ENCODE results near the gene SLC6A15.
A peak's percentile ranks its signal among the peaks of the same experiment; 100 is the strongest.

Gene SLC6A15

DNA sequence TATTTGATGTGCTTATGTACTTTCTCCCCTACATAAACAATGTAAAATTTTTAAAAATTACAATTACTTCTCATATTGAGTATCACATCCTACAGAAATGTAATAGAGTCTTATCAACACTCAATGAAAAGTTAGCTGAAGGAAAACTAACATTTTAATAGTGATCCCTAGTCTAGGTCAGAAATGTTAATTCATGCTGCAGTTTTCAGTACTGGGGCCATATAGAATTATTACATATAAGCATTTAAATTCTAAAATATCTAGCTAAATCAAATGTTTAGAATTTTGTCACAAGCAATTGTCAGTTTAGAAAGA is 37.8 kb downstream of the SLC6A15 start:
- DNase-seq (ENCODE audit: low spot score): no peak

DNA sequence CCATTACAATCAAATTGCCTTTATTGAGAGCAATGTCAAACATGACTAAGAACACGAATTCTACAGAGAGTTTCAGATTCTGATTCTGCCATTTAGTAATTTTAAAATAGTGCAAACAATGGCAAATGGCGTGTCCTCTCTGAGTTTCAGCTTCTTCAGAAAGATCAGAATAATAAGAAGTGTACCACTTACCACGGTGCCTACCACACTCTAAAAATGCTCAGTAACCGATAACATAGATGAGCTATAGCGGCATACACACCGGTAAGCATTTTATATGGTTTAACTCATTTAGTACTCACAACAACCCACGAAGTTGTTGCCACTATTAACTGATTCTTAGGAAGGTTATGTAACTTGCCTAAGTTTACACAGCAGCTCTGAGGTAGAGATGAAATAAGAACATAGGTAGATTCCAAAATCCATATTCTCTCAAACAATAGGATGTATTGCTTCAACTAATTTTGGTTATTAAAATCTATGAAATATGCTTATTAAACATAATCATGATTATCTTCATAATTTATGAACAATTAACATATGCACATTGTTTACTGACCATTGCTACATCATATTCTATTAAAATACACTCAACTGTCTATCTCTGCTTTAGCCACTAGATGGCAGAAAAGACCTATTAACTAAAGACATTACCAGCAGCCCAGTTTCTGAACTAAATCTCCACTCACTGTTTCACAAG is 38.3 kb downstream of the SLC6A15 start:
- DNase-seq (ENCODE audit: low spot score): peak; percentile 80

- no peak for DNase-seq (ENCODE audit: low spot score)
Observed at GRCh38 chr12:84862186-84862585, 50.4 kb downstream of the SLC6A15 start.

DNA sequence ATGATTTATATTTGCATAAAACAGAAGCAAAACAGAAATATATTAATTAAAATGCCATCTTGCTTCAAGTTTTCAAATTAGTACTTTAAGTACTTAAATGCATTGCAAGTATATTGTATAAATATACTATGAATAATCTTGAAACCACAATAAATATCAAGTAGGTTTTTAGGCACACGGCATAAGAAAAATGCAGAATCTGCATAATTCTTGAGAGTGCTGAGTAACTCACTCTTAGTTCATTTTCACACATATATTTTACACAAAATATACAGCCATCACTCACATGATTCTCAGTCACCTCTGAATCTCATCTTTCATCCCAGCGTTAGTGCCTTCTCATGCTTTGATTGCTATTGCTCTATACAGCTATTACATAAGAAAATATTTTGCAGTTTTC is 51.9 kb downstream of the SLC6A15 start:
- DNase-seq (ENCODE audit: low spot score): no peak

- no peak for DNase-seq (ENCODE audit: low spot score)
Observed at GRCh38 chr12:84858796-84859195, 53.8 kb downstream of the SLC6A15 start.

- no peak for DNase-seq (ENCODE audit: low spot score)
Observed at GRCh38 chr12:84857525-84858208, 54.9 kb downstream of the SLC6A15 start.

- no peak for DNase-seq (ENCODE audit: low spot score)
Observed at GRCh38 chr12:84856156-84856900, 56.3 kb downstream of the SLC6A15 start.

DNA sequence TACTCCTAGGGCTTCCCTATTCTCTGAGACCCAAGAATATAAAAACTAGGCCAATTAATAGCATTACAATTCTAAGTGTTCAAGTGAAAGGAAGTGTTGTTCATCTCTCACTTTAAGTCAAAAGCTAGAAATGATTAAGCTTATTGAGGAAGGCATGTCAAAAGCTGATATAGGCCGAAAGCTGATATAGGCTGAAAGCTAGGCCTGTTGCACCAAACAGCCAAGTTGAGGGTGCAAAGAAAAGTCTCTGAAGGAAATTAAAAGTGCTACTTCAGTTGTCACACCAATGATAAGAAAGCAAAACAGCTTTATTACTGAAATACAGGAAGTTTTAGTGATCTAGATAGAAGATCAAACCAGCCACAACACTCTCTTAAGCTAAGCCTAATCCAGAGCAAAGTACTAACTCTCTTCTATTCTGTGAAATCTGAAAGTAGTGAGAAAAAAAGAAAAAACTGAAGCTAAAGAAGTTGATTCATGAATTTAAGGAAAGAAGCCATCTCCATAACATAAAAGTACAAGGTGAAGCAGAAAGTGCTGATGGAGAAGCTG is 68.9 kb downstream of the SLC6A15 start:
- no peak for DNase-seq (ENCODE audit: low spot score)

- peak; percentile 63 for DNase-seq (ENCODE audit: low spot score)
Observed at GRCh38 chr12:84842406-84843013, 70.1 kb downstream of the SLC6A15 start.

DNA sequence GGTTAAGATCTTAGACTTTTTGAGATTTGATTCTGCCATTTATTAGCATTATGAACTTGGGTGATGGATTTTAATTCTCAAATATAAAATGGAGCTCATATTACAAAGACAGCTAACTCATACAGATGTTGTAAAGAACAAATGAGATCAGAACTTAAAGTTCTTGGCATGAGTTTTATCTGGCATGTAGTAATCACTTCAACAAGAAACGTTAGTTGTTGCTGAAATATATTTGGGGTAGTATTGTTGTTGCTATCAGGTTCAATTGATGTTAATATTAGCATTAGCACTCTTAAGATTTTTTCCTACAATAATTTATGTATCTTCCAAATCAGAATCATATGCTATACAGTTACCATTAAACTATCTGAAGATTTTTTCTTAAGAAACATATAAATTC is 71.0 kb downstream of the SLC6A15 start:
- DNase-seq (ENCODE audit: low spot score): no peak

GRCh38 chr12:84840356-84840755 is 72.2 kb downstream of the SLC6A15 start:
- DNase-seq (ENCODE audit: low spot score): no peak

DNA sequence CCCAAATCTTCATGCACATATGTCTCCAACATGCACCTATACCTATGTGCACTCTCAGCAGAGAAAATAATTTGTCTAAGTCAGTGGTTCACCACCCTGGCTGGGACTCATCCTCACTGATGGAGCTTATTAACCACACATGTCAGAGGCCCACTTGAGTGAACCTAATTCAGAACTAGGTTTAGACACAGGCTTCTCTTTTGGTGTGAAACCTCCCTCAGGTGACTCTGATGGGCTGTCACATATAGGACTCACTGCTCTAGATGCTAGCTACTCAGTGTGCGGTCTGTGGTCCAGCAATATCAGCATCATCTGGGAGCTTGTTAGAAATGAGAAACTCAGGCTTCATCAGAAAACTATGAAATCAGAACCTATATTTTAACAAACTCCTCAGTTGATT is 85.7 kb downstream of the SLC6A15 start:
- DNase-seq (ENCODE audit: low spot score): no peak

DNA sequence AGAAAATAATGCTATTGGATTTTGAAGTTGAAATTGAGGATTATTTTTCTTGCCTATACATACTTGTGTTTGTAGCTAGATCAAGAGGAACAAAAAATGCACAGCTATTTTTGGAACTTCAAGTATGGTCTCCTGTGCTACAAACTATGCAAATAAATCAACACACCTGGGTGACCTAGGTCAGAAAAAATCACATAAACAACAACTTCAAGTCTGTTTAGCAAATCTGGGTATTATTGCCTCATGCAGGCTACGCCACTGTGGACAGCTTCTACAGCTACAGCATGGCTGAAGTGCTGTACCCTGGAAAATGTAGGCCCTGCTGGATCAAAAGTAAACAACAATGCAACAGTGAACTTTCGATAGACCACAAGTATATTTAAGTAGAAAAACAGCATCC is 87.5 kb downstream of the SLC6A15 start:
- DNase-seq (ENCODE audit: low spot score): no peak

GRCh38 chr12:84822525-84822924 is 90.1 kb downstream of the SLC6A15 start:
- no peak for DNase-seq (ENCODE audit: low spot score)

DNA sequence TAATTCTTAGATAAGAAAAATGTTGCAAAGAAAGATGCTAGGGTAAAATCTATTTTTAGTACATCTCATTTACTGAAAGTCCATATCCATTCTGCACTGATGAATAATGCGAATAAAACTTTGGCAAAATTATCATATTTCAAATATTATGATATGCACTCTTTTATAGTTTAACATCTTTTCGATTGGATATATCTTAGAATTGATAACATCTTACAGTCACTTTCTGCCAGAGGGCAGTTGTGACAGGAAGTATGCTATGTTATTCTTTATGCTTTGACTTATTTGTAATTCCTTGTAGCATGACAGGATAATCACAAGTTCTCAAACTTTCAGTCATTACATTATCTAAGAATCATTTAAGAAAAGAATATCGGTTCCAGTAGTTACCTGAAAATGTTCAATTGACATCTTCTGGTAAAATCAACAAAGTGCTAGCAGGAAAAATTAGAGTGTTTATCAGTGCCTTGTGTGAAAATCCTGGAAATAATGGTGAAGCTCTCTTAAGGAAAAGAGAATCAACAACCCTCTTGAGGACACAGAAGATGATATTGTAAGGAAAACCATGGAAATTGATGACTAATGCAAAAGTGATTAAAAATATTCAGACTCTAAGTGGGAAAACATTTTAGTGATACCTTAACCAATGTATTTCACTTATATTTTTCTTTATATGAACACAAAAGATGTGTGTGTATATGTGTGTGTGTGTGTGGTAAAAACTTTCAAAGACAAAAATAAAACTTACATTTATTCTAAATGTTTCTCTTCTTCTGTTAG is 95.5 kb downstream of the SLC6A15 start:
- no peak for DNase-seq (ENCODE audit: low spot score)

- DNase-seq (ENCODE audit: low spot score): no peak
Observed at GRCh38 chr12:84814664-84815245, 97.8 kb downstream of the SLC6A15 start.

- DNase-seq (ENCODE audit: low spot score): no peak
Observed at GRCh38 chr12:84813780-84814663, 98.6 kb downstream of the SLC6A15 start.

- DNase-seq (ENCODE audit: low spot score): no peak
Observed at GRCh38 chr12:84811291-84811690, 101.3 kb downstream of the SLC6A15 start.

DNA sequence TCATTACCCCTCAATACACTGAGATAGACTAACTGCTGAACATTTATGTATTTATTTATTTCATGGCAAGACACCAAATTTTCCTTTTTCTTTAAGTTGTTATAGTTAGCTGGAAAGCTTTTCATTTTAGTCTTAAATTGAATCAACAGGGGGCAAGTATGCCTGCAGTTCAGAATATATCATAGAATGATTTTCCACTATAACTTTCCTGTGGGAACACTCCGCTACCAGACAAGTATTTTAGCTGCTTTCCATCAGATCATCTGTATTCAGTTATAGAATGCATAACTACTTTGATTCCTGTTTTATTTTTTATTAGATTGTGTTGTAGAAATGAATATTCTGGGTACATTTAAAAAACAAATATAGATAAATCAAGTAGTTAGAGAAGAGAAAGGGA is 102.0 kb downstream of the SLC6A15 start:
- DNase-seq (ENCODE audit: low spot score): no peak

All from LoVo (cell line).